Transverse colon (tissue), 3 donors: ENCODE measurements around the gene DHRS13.

Source experiments
- EP300 ChIP-seq: sonication (generic); formaldehyde crosslinking; IDR thresholded peaks from one replicate; pipeline ENCODE4 v1.6.1; 2017; ENCODE audit warnings: antibody characterized with exemption, low read depth
- TF ChIP-seq, protein P1 (sequence below), 5 experiments: fragments of 200-600 bp in 3 of 5; fragments of 450-650 bp in 2 of 5; sonication (generic) in 3 of 5; IDR thresholded peaks; 1 replicate in 2 of 5; 2 replicates in 3 of 5; pipeline ENCODE4 v1.5.1; 2016 to 2017; ENCODE audit warnings: antibody characterized with exemption in 5 of 5, inconsistent platforms in 3 of 5, mild to moderate bottlenecking in 2 of 5, moderate library complexity in 1 of 5

DNA sequence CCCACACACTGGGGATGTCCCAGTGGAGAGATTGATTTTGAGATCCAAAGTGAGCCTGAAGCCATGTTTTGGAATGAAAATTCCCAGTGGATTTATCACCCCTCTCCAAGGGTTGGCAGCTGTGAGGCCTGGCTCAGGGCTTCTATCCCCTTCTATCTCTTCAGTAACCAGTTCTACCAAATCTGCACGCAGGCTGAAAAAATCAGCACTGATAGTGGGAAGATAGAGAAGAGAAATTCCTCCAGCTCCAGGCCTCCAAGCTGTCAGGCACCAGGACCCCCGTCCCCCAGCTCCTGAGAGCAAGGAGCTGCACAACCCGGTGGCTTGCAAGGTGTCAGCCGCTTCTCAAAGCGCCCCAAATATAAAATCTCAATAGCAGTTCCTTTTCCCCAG is 6.4 kb downstream of the DHRS13 start:
- TF ChIP-seq, protein P1, sequence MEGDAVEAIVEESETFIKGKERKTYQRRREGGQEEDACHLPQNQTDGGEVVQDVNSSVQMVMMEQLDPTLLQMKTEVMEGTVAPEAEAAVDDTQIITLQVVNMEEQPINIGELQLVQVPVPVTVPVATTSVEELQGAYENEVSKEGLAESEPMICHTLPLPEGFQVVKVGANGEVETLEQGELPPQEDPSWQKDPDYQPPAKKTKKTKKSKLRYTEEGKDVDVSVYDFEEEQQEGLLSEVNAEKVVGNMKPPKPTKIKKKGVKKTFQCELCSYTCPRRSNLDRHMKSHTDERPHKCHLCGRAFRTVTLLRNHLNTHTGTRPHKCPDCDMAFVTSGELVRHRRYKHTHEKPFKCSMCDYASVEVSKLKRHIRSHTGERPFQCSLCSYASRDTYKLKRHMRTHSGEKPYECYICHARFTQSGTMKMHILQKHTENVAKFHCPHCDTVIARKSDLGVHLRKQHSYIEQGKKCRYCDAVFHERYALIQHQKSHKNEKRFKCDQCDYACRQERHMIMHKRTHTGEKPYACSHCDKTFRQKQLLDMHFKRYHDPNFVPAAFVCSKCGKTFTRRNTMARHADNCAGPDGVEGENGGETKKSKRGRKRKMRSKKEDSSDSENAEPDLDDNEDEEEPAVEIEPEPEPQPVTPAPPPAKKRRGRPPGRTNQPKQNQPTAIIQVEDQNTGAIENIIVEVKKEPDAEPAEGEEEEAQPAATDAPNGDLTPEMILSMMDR (IDR thresholded peaks at IDR 0.05), result no peak
- TF ChIP-seq EP300, result no peak
